Activated naive CD8-positive, alpha-beta T cell treated with anti-CD3 and anti-CD28 coated beads for 36 hours (primary cell): ENCODE results near the gene CYB5B. TPM values are rescaled to one million over a fixed set of nuclear protein-coding genes. Genes with fewer than 3 reads are reported as not detected.

Experiments
- DNase-seq: peaks from one replicate; pipeline ENCODE4 v3.0.0; 2021
- H3K27ac Mint-ChIP-seq: one replicate; pipeline ENCODE4 v1.8.0; 2022; ENCODE audit warnings: mild to moderate bottlenecking, moderate library complexity, mixed read lengths
- H3K27me3 Mint-ChIP-seq: one replicate; pipeline ENCODE4 v1.8.0; 2022; ENCODE audit warnings: mild to moderate bottlenecking, mixed read lengths
- H3K36me3 Mint-ChIP-seq: one replicate; pipeline ENCODE4 v1.8.0; 2021; ENCODE audit warnings: mild to moderate bottlenecking, mixed read lengths
- H3K4me1 Mint-ChIP-seq: one replicate; pipeline ENCODE4 v1.8.0; 2021; ENCODE audit warnings: mixed read lengths
- H3K4me3 Mint-ChIP-seq: one replicate; pipeline ENCODE4 v1.8.0; 2022; ENCODE audit warnings: mild to moderate bottlenecking, moderate library complexity, mixed read lengths
- H3K9me3 Mint-ChIP-seq: one replicate; pipeline ENCODE4 v1.8.0; 2022; ENCODE audit warnings: mixed read lengths
- total RNA-seq, 2 experiments: library from RNA; stranded (reverse); gene quantifications; one replicate each; pipeline ENCODE4 v1.2.3, GENCODE V29; 2021

CYB5B gene
- 100 to 1,000 TPM; 182 to 183 TPM for total RNA-seq

- H3K36me3 Mint-ChIP-seq: peaks cover 33% of the 10 kb centered on the region
- no peaks in the 10 kb centered on the region for H3K27me3 Mint-ChIP-seq
- peak within 1 kb of the TSS; percentile 97 for H3K4me3 Mint-ChIP-seq
- DNase-seq: peak; percentile 94
- peak within 1 kb of the TSS; percentile 93 for H3K27ac Mint-ChIP-seq
- peaks cover 7% of the 10 kb centered on the region for H3K9me3 Mint-ChIP-seq
- peaks cover 27% of the 10 kb centered on the region for H3K4me1 Mint-ChIP-seq
These were observed at the start of gene CYB5B for GRCh38 chr16:69424053-69424934. Gene CYB5B, plus strand, starts transcription at chr16:69424619. Its CDS starts 65 bp downstream, at chr16:69424684.

- Mint-ChIP-seq H3K27me3 (no peaks in the 10 kb centered on the region), H3K9me3 (no peaks in the 10 kb centered on the region), H3K4me3 (no peak overlapping the region), H3K36me3 (peaks cover 28% of the 10 kb centered on the region), H3K4me1 (peaks cover 22% of the 10 kb centered on the region), H3K27ac (no peak overlapping the region)
- no peak for DNase-seq
These were observed 47.9 kb upstream of the CYB5B start for GRCh38 chr16:69376393-69377059.

- Mint-ChIP-seq H3K9me3 (no peaks in the 10 kb centered on the region), H3K27me3 (no peaks in the 10 kb centered on the region), H3K36me3 (peaks cover 38% of the 10 kb centered on the region), H3K27ac (peak overlapping the region; percentile 85), H3K4me1 (peaks cover 32% of the 10 kb centered on the region), H3K4me3 (no peak overlapping the region)
- DNase-seq: no peak
These were observed 46.4 kb upstream of the CYB5B start for GRCh38 chr16:69378036-69378435.

GRCh38 chr16:69378760-69379159 lies 45.7 kb upstream of the CYB5B start:
- DNase-seq: no peak
- Mint-ChIP-seq H3K27me3 (no peaks in the 10 kb centered on the region), H3K27ac (peak overlapping the region; percentile 85), H3K36me3 (peaks cover 43% of the 10 kb centered on the region), H3K4me3 (no peak overlapping the region), H3K4me1 (peaks cover 34% of the 10 kb centered on the region), H3K9me3 (no peaks in the 10 kb centered on the region)

- H3K4me1 Mint-ChIP-seq: peaks cover 43% of the 10 kb centered on the region
- no peak for DNase-seq
- no peak overlapping the region for H3K4me3 Mint-ChIP-seq
- peak overlapping the region; percentile 60 for H3K27ac Mint-ChIP-seq
- no peaks in the 10 kb centered on the region for H3K27me3 Mint-ChIP-seq
- H3K9me3 Mint-ChIP-seq: no peaks in the 10 kb centered on the region
- H3K36me3 Mint-ChIP-seq: peaks cover 53% of the 10 kb centered on the region
These were observed 43.2 kb upstream of the CYB5B start for GRCh38 chr16:69381231-69381630.

GRCh38 chr16:69382421-69382820 lies 42.0 kb upstream of the CYB5B start:
- Mint-ChIP-seq H3K27ac (peak overlapping the region; percentile 68), H3K27me3 (no peaks in the 10 kb centered on the region), H3K9me3 (no peaks in the 10 kb centered on the region), H3K4me3 (peak overlapping the region; percentile 8), H3K4me1 (peaks cover 46% of the 10 kb centered on the region), H3K36me3 (peaks cover 53% of the 10 kb centered on the region)
- no peak for DNase-seq

- H3K4me3 Mint-ChIP-seq: peak overlapping the region; percentile 88
- no peaks in the 10 kb centered on the region for H3K9me3 Mint-ChIP-seq
- DNase-seq: no peak
- H3K36me3 Mint-ChIP-seq: peaks cover 37% of the 10 kb centered on the region
- peaks cover 36% of the 10 kb centered on the region for H3K4me1 Mint-ChIP-seq
- H3K27me3 Mint-ChIP-seq: no peaks in the 10 kb centered on the region
- H3K27ac Mint-ChIP-seq: peak overlapping the region; percentile 90
These were observed 39.4 kb upstream of the CYB5B start for GRCh38 chr16:69384974-69385373.

GRCh38 chr16:69386596-69386995 lies 37.8 kb upstream of the CYB5B start:
- H3K36me3 Mint-ChIP-seq: peaks cover 30% of the 10 kb centered on the region
- H3K4me1 Mint-ChIP-seq: peaks cover 29% of the 10 kb centered on the region
- H3K27ac Mint-ChIP-seq: peak overlapping the region; percentile 93
- H3K4me3 Mint-ChIP-seq: no peak overlapping the region
- no peaks in the 10 kb centered on the region for H3K27me3 Mint-ChIP-seq
- no peaks in the 10 kb centered on the region for H3K9me3 Mint-ChIP-seq
- no peak for DNase-seq

- H3K36me3 Mint-ChIP-seq: no peaks in the 10 kb centered on the region
- DNase-seq: no peak
- no peak overlapping the region for H3K4me3 Mint-ChIP-seq
- no peaks in the 10 kb centered on the region for H3K9me3 Mint-ChIP-seq
- no peak overlapping the region for H3K27ac Mint-ChIP-seq
- peaks cover 20% of the 10 kb centered on the region for H3K4me1 Mint-ChIP-seq
- no peaks in the 10 kb centered on the region for H3K27me3 Mint-ChIP-seq
These were observed 30.2 kb upstream of the CYB5B start for GRCh38 chr16:69393898-69394849.

GRCh38 chr16:69395859-69396186 lies 28.6 kb upstream of the CYB5B start:
- H3K36me3 Mint-ChIP-seq: no peaks in the 10 kb centered on the region
- peaks cover 24% of the 10 kb centered on the region for H3K4me1 Mint-ChIP-seq
- no peaks in the 10 kb centered on the region for H3K27me3 Mint-ChIP-seq
- no peak overlapping the region for H3K4me3 Mint-ChIP-seq
- DNase-seq: no peak
- no peaks in the 10 kb centered on the region for H3K9me3 Mint-ChIP-seq
- H3K27ac Mint-ChIP-seq: peak overlapping the region; percentile 84

- Mint-ChIP-seq H3K27ac (peak overlapping the region; percentile 84), H3K9me3 (no peaks in the 10 kb centered on the region), H3K27me3 (no peaks in the 10 kb centered on the region), H3K36me3 (no peaks in the 10 kb centered on the region), H3K4me1 (peaks cover 24% of the 10 kb centered on the region), H3K4me3 (no peak overlapping the region)
- peak; percentile 55 for DNase-seq
These were observed 28.0 kb upstream of the CYB5B start for GRCh38 chr16:69396187-69397061.

GRCh38 chr16:69397821-69398521 lies 26.4 kb upstream of the CYB5B start:
- Mint-ChIP-seq H3K27ac (no peak overlapping the region), H3K4me1 (peaks cover 34% of the 10 kb centered on the region), H3K9me3 (no peaks in the 10 kb centered on the region), H3K36me3 (no peaks in the 10 kb centered on the region), H3K4me3 (no peak overlapping the region), H3K27me3 (no peaks in the 10 kb centered on the region)
- no peak for DNase-seq

GRCh38 chr16:69399361-69399760 lies 25.1 kb upstream of the CYB5B start:
- Mint-ChIP-seq H3K27ac (no peak overlapping the region), H3K36me3 (no peaks in the 10 kb centered on the region), H3K27me3 (no peaks in the 10 kb centered on the region), H3K9me3 (no peaks in the 10 kb centered on the region), H3K4me1 (peaks cover 36% of the 10 kb centered on the region), H3K4me3 (no peak overlapping the region)
- DNase-seq: no peak
